NOMO-1 treated with dmso at 0.1 percent for 144 hours (cell line): ENCODE measurements around the gene TNFRSF4.
A peak's percentile ranks its signal among the peaks of the same experiment; 100 is the strongest.

Experiments
- DNase-seq: peaks from one replicate; lab custom pipeline; 2025; ENCODE audit not compliant: unreplicated experiment; lab: John Stamatoyannopoulos, UW

The TNFRSF4 gene

GRCh38 chr1:1219341-1219740 lies 5.4 kb upstream of the TNFRSF4 start:
- no peak for DNase-seq

DNA sequence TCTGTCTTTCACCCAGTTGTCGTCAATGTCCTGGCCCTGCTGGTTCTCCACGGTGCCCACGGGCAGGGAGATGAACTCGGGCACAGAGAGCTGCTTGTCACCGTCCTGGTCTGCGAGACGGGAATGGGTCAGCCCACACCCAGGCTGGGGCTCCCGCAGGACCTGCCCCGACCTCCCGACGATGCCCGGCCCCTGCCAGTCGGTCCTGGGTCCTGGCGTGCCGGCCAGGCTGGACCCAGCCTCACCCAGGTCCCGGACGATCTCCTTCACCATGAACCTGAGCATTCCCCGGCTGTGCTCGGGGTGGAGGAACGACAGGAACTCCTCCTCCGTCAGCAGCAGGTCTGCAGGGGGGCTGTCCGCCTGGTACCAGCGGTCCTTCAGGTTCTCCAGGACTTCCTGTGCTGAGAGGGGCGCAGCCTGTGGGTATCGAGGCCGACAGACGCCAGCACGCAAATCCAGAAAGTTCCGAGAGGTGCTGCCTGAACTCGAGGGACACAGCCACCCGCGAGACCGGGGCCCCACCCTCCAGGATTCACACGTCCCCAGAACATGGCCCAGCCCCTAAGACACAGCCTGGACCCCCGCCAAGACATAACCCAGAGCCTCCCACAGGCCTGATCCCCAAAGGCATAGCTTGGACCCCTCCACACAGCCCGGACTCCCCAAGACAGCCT lies 4.7 kb upstream of the TNFRSF4 start:
- DNase-seq = no peak

GRCh38 chr1:1217621-1218523 lies 3.9 kb upstream of the TNFRSF4 start:
- DNase-seq = no peak

GRCh38 chr1:1216770-1217620 lies 3.0 kb upstream of the TNFRSF4 start:
- DNase-seq = no peak

DNA sequence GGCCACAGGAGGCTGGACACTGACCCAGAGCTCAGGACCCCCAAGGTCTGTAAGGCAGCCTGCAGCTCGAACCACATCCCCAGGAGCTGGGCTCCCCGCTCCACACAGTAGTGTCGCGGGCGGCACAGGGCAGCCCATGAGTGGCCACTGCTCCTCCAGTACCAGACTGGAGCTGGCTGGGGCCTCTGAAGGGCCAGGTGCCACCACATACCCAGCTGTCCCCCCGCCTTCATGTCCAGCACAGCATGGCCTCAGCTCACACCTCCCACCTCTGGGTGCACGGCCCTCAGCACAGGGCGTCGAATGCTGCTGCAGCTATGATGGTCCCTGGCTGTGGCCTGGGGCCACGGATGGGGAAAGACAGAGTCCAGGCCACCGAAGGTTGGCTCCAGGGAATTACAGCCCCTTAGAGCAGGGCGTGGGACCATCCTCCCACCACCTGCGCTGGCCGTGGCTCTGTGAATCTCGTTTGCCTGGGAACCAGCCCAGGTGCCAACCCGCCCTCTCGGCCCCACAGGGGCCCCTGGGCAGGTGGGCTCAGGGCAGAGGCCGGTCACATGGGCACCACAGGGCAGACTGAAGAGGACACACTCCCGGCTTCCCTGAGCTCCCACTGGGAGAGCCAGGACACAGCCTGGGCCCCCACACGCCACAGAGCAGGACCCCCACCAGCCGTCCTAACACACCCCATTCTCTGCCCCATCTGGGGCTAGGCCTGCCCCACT lies 2.1 kb upstream of the TNFRSF4 start:
- no peak for DNase-seq

GRCh38 chr1:1215080-1215676 lies 1.2 kb upstream of the TNFRSF4 start:
- no peak for DNase-seq

GRCh38 chr1:1212780-1213344 lies 1.1 kb downstream of the TNFRSF4 start:
- no peak for DNase-seq

GRCh38 chr1:1211541-1212441 lies 2.2 kb downstream of the TNFRSF4 start:
- DNase-seq = no peak

DNA sequence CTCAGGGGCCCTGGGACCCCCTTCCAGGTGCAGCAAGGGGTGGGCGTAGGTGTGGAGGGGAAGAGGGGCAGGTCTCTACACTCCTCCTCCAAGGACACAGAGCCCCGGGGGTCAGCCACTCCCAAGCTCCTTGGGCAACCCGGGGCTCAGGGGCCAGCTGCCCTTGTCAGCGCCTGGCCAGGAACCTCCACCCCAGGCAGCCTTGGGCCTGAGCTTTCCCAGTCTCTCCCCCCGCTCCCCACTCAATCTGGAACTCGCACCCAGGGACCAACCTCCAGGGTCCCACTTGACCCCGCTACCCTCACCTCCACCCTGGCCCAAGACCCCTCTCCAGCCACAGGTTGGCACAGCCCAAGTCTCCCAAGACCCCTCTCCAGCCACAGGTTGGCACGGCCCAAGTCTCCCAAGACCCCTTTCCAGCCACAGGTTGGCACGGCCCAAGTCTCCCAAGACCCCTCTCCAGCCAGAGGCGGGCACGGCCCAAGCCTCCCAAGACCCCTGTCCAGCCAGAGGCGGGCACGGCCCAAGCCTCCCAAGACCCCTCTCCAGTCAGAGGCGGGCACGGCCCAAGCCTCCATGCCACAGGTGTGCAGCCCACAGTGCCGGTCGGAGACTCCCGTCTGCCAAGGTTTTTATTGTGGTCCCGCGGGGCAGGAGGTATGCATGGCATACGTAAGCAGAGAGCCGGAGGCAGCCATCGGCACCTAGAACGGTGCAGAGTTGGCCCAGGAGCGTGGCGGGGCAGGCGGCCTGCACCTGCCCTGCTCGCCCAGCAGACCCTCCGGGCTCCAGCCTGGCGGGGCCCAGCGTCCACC lies 3.0 kb downstream of the TNFRSF4 start:
- no peak for DNase-seq

GRCh38 chr1:1208713-1209433 lies 5.1 kb downstream of the TNFRSF4 start:
- DNase-seq = peak; percentile 9

- no peak for DNase-seq
Measured at GRCh38 chr1:1207571-1207892, 6.4 kb downstream of the TNFRSF4 start.

GRCh38 chr1:1206966-1207531 lies 6.9 kb downstream of the TNFRSF4 start:
- DNase-seq = no peak

DNA sequence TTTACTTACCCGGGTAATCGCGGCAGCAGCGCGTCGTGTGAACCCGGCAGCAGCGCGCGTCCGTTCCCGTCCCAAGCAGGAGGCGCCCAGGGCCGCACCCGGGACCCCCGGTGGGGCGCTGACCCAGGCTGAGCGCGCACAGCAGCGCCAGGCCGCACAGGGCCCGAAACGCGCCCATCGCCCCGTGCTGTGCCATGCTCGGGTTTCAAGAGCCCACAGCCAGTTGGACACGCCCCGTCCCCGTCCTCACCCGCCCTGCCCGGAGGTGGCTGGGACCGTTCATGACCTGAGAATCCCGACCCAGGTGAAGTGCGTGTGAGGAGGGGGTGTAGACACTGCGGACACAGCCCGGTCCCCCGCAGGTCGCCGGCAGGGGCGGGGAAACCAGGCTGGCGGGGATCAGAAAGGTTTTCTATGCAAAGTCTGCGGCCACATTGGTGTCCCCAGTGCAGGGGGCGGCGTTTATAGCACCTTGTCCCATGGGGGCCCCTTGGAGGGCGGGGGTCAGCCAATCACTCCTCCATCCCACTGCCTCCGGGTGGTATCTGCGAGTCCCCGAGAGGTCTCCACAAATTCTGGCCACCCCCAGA lies 7.5 kb downstream of the TNFRSF4 start, which contains the start of gene TNFRSF18:
TSS of gene TNFRSF18 (minus strand) at position 217 of the 590 bp plus-strand sequence. CDS start at position 196, 21 bp downstream.
- no peak for DNase-seq

- no peak for DNase-seq
Measured at GRCh38 chr1:1205769-1206375, 8.1 kb downstream of the TNFRSF4 start.

DNA sequence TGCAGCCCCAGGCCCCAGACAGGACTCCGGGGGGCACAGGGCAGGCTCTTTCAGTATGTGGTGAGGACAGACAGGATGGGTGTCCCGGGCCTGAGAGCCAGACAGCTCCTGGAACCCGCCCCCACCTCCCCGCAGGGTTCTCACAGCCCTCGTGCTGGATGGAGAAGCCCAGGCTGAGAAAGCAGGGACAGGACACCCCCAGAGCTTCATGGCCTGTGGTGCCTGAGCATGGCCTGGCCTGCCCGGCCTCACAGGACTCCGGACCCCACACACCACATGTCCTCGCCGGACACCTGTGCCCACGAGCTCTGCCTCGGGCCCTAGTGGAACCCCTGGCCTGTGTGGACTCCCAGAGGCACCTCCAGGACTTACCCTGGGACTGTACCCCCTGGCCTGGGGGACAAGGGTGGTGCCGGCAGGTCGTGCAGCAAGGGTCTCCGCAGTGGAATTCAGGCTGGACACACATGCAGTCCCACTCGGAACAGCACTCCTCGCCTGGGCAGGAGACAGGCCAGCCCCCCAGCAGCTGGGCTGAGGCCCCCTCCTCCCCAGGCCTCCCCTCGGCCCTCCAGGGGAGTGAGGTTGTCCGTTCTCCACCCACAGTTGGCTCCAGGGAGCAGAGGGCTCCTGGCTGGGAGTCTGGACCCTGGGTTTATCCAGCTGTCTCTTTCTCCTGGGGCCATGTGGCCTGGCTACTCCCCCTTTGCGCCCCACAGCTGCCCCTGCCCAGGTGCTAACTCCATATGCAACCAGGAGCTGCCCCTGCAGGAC lies 8.8 kb downstream of the TNFRSF4 start:
- DNase-seq = no peak
